K562 (cell line): ENCODE data around the gene DVL2. TPM values are rescaled to one million over a fixed set of nuclear protein-coding genes. Genes with fewer than 3 reads are reported as not detected.

Experiments used
- GABPA ChIP-seq: fragments of 200-800 bp; sonication (Bioruptor generic); conservative IDR thresholded peaks from 2 replicates; pipeline ENCODE4 v1.6.1; 2016; ENCODE audit warnings: low read depth, missing genetic modification characterization, missing compliant biosample characterization
- HOXB6 ChIP-seq: fragments of 250-450 bp; sonication (Bioruptor Pico); IDR thresholded peaks from 2 replicates; pipeline ENCODE4 v1.5.1; 2022; ENCODE audit warnings: mild to moderate bottlenecking, borderline replicate concordance
- LARP7 ChIP-seq: fragments of 450-650 bp; IDR thresholded peaks from 2 replicates; pipeline ENCODE4 v1.6.1; 2016
- NFE2 ChIP-seq: IDR thresholded peaks from 2 replicates; pipeline ENCODE4 v1.6.1; 2014; ENCODE audit warnings: antibody characterized with exemption, low read depth
- POLR2G ChIP-seq: fragments of 200-400 bp; formaldehyde crosslinking; IDR thresholded peaks from 2 replicates; pipeline ENCODE4 v1.6.1; 2017; ENCODE audit warnings: low read depth, mild to moderate bottlenecking, antibody characterized with exemption, low read length, moderate library complexity
- RUNX1 ChIP-seq: sonication (generic); IDR thresholded peaks from 2 replicates; pipeline ENCODE4 v1.6.1; 2016; ENCODE audit warnings: antibody characterized with exemption, low read depth
- TCFL5 ChIP-seq: fragments of 250-450 bp; sonication (Bioruptor Pico); conservative IDR thresholded peaks from 2 replicates; pipeline ENCODE4 v1.6.1; 2021; ENCODE audit warnings: mild to moderate bottlenecking, moderate library complexity, matching md5 sums
- ZFP36 ChIP-seq: fragments of 150-350 bp; IDR thresholded peaks from 2 replicates; pipeline ENCODE4 v1.6.1; 2018; ENCODE audit warnings: low read length, low read depth; ENCODE audit not compliant: partially characterized antibody
- ZFX ChIP-seq: sonication (generic); formaldehyde crosslinking; IDR thresholded peaks from 2 replicates; pipeline ENCODE4 v1.8.0; 2022; ENCODE audit warnings: mild to moderate bottlenecking, missing genetic modification reagents, moderate library complexity
- ZNF695 ChIP-seq: fragments of 450-650 bp; formaldehyde crosslinking; IDR thresholded peaks from 2 replicates; pipeline ENCODE4 v1.4.0; 2020; ENCODE audit warnings: mild to moderate bottlenecking, moderate library complexity
- polyA plus RNA-seq, 8 experiments: library from polyadenylated mRNA; depleted of rRNA in 4 of 8; stranded (reverse) in 5 of 8; unstranded in 3 of 8; fragments of >200 nt; fragmentation: Nextera tagmentation in 2 of 8; fragmentation: Illumina TruSeq in 1 of 8; extraction: Ambion mirVana in 2 of 8; extraction: Trizol in 1 of 8; gene quantifications; 2 replicates each; pipeline versions ENCODE4 v1.2.1 to v1.2.3, GENCODE V29; 2011 to 2014; ENCODE audit warnings: inconsistent platforms in 1 of 8, missing spikeins in 1 of 8
- total RNA-seq, 7 experiments: library from RNA; depleted of rRNA in 6 of 7; stranded (reverse); fragments of >200 nt in 6 of 7; fragmentation: Illumina TruSeq in 2 of 7; extraction: Trizol in 2 of 7; gene quantifications; 2 replicates each; pipeline versions ENCODE4 v1.2.1 to v1.2.3, GENCODE V29; 2011 to 2021; ENCODE audit warnings: low replicate concordance in 1 of 7
- TF ChIP-seq, protein P1 (sequence below): fragments of 450-650 bp; IDR thresholded peaks from 2 replicates; pipeline ENCODE4 v1.6.1; 2014; ENCODE audit warnings: low read depth, mild to moderate bottlenecking, moderate library complexity, borderline replicate concordance
- TF ChIP-seq, protein P2 (sequence below): fragments of 250-450 bp; sonication (Bioruptor Pico); IDR thresholded peaks from 2 replicates; pipeline ENCODE4 v1.8.0; 2022; ENCODE audit warnings: moderate library complexity, mild to moderate bottlenecking, inconsistent platforms

The DVL2 gene
- total and polyA plus RNA-seq, 9 of the 15 experiments (the other 6 are each of a cell fraction or from before 2014, with no cell fraction given): 1.3 to 49.5 (median 24.3) TPM

- TF ChIP-seq GABPA (tag) (no peak), NFE2 (no peak), TCFL5 (CRISPR knock-in tag) (no peak), HOXB6 (CRISPR knock-in tag) (no peak), RUNX1 (no peak), ZFX (CRISPR knock-in tag) (peak; percentile 9; the same call in 1 of the 2 replicates), LARP7 (no peak), ZFP36 (no peak), POLR2G (peak; percentile 43), ZNF695 (CRISPR knock-in tag) (no peak)
- TF ChIP-seq, protein P1, sequence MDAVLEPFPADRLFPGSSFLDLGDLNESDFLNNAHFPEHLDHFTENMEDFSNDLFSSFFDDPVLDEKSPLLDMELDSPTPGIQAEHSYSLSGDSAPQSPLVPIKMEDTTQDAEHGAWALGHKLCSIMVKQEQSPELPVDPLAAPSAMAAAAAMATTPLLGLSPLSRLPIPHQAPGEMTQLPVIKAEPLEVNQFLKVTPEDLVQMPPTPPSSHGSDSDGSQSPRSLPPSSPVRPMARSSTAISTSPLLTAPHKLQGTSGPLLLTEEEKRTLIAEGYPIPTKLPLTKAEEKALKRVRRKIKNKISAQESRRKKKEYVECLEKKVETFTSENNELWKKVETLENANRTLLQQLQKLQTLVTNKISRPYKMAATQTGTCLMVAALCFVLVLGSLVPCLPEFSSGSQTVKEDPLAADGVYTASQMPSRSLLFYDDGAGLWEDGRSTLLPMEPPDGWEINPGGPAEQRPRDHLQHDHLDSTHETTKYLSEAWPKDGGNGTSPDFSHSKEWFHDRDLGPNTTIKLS: no peak
- TF ChIP-seq, protein P2, sequence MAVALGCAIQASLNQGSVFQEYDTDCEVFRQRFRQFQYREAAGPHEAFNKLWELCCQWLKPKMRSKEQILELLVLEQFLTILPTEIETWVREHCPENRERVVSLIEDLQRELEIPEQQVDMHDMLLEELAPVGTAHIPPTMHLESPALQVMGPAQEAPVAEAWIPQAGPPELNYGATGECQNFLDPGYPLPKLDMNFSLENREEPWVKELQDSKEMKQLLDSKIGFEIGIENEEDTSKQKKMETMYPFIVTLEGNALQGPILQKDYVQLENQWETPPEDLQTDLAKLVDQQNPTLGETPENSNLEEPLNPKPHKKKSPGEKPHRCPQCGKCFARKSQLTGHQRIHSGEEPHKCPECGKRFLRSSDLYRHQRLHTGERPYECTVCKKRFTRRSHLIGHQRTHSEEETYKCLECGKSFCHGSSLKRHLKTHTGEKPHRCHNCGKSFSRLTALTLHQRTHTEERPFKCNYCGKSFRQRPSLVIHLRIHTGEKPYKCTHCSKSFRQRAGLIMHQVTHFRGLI (CRISPR knock-in tag): no peak
Observed at GRCh38 chr17:7218166-7218565, 16.2 kb downstream of the DVL2 start (continued).
